Frontal cortex (tissue), 4 donors: ENCODE results near the gene ERC2. TPM values are rescaled to one million over a fixed set of nuclear protein-coding genes. Genes with fewer than 3 reads are reported as not detected.
"Not testable (repeated sequence)": the region's sequence is repeated elsewhere in the genome, so short reads cannot be mapped to it uniquely, and the experiment has no call there.

Experiments used
- DNase-seq, 2 donors: peaks; one replicate each; pipeline ENCODE4 v3.0.0; 2012; ENCODE audit warnings: low spot score in 2 of 2
- FAIRE-seq: peaks from 2 replicates; lab custom pipeline; 2012; peaks lifted over from hg19 to GRCh38; lab: Jason Lieb, UNC
- total RNA-seq: library from RNA; depleted of rRNA; stranded (reverse); fragments of >200 nt; gene quantifications from one replicate; pipeline ENCODE4 v1.2.3, GENCODE V29; 2014
- donor health status: control.
- donor health status: control.
- donor health status: control.

Gene ERC2
- 77.9 TPM for total RNA-seq

- peak; percentile 73 to 76 for DNase-seq
- FAIRE-seq, result no peak
Measured at GRCh38 chr3:56468184-56469106, at the start of gene ERC2. Gene ERC2 (minus strand): TSS chr3:56468467.

DNA sequence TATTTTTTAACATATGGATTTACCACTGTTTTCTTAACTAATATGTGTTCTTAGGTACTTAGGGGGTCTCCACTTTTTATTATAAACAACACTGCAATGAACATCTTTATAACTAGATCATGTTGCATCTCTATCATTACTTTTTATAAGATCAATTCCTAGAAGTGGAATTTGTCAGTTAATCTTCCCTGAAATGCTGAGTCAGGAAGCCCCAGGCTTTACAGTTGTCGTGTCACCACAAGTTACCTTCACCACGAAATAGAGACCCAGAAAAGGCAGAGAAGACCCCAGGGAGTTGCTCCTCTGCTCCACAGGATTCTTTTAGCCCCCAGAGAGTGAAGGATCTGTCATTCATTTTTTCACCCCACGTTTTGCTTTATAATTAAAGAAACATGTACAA lies 34.5 kb upstream of the ERC2 start:
- DNase-seq, result no peak
- no peak for FAIRE-seq

DNA sequence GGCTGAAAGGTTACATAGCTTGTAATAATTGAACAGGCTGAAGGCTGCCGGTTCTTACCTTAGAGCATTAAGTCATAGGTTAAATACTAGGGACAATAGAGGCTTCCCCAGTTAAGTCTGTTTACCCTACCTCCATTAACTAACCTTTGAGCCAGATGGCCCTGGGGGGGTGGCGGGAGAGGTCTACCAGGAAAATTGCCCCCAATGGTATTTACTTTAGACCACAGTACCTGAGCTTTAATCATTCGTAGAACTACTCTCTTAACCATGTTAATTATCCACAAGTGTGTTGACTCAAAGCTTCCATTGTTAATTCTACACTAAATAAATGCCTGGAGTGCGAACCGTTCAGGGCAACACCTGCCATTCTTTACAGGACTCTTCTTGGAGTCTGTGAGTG lies 28.1 kb upstream of the ERC2 start:
- not testable (repeated sequence) for DNase-seq, FAIRE-seq

DNA sequence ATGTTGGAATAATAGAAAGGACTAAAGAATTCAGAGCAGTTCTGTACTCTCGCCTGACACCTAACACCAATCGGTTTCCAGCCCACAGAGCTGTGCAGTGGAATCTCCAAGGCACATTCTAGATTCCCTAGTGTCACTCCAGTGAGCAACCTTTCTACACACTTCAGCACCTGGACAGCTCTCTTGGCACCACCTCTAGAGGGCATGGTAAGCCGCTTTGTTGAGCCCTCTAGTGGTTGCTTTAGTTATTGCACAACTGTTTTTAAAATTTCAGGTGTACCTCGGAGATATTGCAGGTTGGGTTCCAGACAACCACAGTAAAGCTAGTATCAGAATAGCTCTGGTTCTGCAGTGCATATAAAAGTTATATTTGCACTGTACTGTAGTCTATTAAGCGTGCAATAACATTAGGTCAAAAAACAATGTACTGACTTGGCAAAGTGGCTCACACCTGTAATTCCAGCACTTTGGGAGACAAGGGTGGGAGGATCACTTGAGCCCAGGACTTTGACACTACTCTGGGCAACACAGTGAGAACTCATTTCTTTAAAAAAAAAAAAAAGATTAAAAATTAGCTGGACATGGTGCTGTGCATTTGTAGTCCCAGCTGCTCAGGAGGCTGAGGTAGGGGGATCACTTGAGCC lies 26.5 kb upstream of the ERC2 start:
- peak; percentile 29 to 58 for DNase-seq
- no peak for FAIRE-seq

- no peak for FAIRE-seq
- no peak for DNase-seq
Measured at GRCh38 chr3:56491566-56491965, 23.3 kb upstream of the ERC2 start.

DNA sequence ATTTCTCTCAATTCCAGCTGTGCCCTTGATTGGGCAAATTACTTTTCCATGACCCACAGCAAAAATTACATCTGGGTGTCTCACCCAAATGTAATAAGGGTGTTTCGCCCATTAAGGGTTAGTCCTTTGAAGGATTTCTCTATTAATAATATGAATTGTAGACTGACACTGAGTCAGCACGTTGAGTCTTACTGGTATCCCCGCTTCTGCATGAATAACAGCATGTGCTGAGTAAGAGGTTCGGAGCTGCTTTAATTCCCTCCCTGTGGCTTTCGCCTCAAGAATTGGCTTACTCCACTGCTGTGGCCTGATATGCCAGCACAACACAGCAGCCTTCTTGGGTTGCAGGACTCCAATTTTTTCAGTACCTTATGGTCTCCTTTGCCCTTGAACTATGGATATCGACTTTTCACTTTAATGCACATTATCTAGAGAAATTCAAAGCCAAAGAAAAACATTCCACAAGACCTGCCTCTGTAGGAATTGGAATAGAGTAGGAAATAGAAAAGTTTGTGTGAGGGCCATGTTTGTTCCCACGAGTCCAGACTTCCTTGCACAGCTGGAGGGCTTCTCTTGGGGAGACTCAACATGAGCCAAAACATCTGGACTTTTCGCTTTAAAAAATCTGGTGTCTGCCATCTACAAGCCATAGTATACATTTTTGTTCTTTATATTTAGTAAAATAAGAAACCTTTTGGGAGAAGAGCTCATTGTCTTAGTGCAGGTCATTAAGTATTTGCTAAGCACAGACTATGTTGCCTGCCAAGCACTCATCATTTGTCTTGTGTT lies 20.7 kb upstream of the ERC2 start:
- FAIRE-seq (no peak), DNase-seq (no peak)

GRCh38 chr3:56484525-56485032 lies 16.3 kb upstream of the ERC2 start:
- FAIRE-seq, result no peak
- DNase-seq, result no peak

GRCh38 chr3:56484122-56484521 lies 15.9 kb upstream of the ERC2 start:
- no peak for DNase-seq
- no peak for FAIRE-seq

- no peak for DNase-seq
- FAIRE-seq, result no peak
Measured at GRCh38 chr3:56477646-56478045, 9.4 kb upstream of the ERC2 start.

- FAIRE-seq (no peak), DNase-seq (no peak)
Measured at GRCh38 chr3:56476771-56477170, 8.5 kb upstream of the ERC2 start.

DNA sequence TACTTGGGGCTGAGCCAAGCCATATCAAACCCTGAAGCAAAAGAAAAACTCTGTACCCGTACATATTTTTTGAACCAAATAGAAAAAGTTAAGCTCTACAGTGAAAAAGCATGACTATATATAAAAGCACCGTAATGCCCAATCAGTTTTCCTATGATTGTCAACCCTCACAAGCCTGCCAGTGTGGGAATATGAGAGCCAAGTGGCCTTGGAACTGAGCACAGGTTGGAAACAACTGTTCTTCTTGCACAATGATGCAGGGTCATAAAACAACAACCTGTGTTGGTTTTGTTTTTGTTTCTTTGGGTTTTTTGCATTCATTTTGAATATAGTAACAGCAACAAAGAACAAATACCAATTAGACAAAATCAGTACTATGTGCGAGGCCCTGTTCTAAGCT lies 3.5 kb upstream of the ERC2 start:
- DNase-seq, result no peak
- no peak for FAIRE-seq

GRCh38 chr3:56469141-56469540 lies 874 bp upstream of the ERC2 start:
- DNase-seq (no peak), FAIRE-seq (no peak)

DNA sequence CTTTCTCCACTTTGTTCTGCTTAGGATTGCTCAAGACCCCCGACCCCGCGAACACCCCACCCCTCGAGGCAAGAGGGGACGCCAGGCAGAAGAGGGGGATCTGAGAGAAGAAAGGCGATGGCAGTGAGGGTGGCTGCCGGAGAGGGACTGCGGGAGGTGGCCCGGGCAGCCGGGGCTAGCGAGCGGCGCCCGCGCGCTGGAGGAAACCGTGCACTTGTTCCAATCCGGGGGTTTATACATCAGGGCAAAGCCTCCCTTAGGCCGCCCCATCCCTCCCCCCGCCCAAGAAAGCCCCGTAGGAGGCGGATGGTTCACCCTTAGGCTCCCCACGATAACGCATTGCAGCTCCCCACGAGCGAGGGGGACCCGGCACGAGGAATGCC lies 475 bp downstream of the ERC2 start:
- FAIRE-seq, result no peak

GRCh38 chr3:56467108-56467507 lies 1.2 kb downstream of the ERC2 start:
- FAIRE-seq, result no peak
- DNase-seq, result peak; percentile 43 to 62

More for the DNA sequence above, 475 bp downstream of the ERC2 start:
- DNase-seq, result peak; percentile 14 to 22

- no peak for DNase-seq
- FAIRE-seq, result no peak
Measured at GRCh38 chr3:56459719-56460118, 8.5 kb downstream of the ERC2 start.

GRCh38 chr3:56459104-56459496 lies 9.2 kb downstream of the ERC2 start:
- DNase-seq (no peak), FAIRE-seq (no peak)

DNA sequence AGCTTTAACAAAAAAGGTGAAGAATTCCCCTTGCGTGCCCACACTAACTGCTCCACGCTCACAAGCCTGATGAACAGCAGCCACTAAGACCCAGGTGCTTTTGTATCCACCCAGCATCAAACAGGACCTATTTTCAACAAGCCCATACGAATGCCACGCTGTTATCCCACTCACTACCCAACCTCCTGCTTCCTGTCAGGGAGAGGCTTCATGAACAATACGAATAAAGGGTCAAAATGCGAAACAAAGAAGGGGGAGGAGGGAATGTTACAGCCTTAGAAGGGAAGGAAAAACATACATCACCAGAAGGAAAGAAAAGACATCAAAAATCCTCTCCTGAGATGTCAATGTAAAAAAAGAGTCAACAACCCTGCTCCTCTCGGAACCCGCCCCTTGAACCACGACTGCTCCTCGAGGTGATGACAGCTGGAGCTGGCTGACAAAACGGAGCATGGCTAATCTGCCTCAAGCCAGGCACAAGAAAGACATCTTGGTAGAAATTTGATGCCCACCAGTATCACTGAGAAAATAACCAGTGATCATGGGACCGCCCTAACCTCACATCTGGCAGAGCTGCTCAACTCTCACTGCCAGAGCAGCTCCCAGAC lies 9.7 kb downstream of the ERC2 start:
- no peak for FAIRE-seq
- DNase-seq, result no peak

DNA sequence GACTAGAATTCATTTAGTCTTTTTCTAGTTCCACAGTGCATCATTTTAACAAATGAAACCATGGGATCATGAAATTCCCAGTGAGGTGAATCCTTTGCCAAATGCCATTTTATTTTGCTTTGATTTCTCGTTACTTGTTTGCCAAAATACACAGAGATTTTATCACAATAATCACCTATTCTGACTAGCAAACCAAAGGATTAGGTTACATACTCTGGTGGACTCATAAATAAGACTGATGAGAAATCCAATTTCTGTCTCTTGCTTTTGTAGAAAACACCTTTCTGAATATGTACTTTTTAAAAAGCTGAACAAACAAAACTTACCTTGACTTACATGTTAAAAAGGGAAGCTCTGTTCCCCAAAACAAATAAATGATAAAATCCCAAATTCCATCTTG lies 12.2 kb downstream of the ERC2 start:
- no peak for DNase-seq
- FAIRE-seq, result no peak

DNA sequence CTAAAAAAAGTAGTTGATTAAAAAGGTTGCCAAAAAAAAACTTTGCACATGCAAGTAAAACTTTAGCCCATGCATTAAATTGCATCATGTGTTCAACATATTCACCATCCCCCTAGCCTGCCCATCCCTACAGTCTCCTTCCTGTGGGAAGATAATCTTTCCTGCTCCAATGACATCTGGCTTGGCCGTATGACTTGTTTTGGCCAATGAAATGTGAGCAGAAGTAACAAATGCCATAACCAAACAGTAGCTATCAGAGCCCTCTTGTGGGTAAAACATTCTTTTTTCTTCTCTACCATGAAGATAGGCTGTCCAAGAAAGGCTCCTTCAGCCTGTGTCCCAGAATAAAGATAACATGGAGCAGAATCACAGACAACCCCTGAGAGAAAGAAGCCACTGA lies 15.3 kb downstream of the ERC2 start:
- FAIRE-seq, result no peak
- no peak for DNase-seq

- DNase-seq (no peak), FAIRE-seq (no peak)
Measured at GRCh38 chr3:56452085-56452484, 16.2 kb downstream of the ERC2 start.
